Measurements from ENCODE around the gene HMGN1.

HMGN1 gene

GRCh38 chr21:39348040-39348354 is 891 bp downstream of the HMGN1 start:
- Histone ChIP-seq H3K9ac (ENCODE audit: low read depth, low read length, poor library complexity, severe bottlenecking) (peak overlapping the region; percentile 96), H2AFZ (ENCODE audit: low read length) (no peak overlapping the region), H3K36me3 (ENCODE audit: insufficient read depth, low read length) (peaks cover 34% of the 10 kb centered on the region), H3K4me1 (ENCODE audit: insufficient read depth, low read length, poor library complexity, severe bottlenecking) (peaks cover 39% of the 10 kb centered on the region), H3K9me2 (replicated peaks; ENCODE audit: low read depth, low read length) (no peaks in the 10 kb centered on the region), H3K9me3 (ENCODE audit: insufficient read depth, low read depth, low read length) (no peaks in the 10 kb centered on the region), H3F3A (ENCODE audit: low read depth) (0 out of 2 replicates have a peak, but pooled peaks cover 7% of the 10 kb centered on the region), H3K4me3 (ENCODE audit: low read length, poor library complexity, severe bottlenecking) (peak overlapping the region; percentile 98), H4K20me1 (ENCODE audit: insufficient read depth, low read length, poor library complexity, severe bottlenecking) (peaks cover 54% of the 10 kb centered on the region), H3K79me2 (ENCODE audit: insufficient read depth, low read length) (peaks cover 66% of the 10 kb centered on the region), H3K27me3 (ENCODE audit: insufficient read depth, low read length, poor library complexity, severe bottlenecking) (no peaks in the 10 kb centered on the region), H3K4me2 (ENCODE audit: low read depth, low read length, poor library complexity, severe bottlenecking) (peak overlapping the region; percentile 97)
- no peak for TF ChIP-seq EZH2phosphoT487 (IDR thresholded peaks at IDR 0.05; ENCODE audit: borderline replicate concordance)
- TF ChIP-seq, protein P1, sequence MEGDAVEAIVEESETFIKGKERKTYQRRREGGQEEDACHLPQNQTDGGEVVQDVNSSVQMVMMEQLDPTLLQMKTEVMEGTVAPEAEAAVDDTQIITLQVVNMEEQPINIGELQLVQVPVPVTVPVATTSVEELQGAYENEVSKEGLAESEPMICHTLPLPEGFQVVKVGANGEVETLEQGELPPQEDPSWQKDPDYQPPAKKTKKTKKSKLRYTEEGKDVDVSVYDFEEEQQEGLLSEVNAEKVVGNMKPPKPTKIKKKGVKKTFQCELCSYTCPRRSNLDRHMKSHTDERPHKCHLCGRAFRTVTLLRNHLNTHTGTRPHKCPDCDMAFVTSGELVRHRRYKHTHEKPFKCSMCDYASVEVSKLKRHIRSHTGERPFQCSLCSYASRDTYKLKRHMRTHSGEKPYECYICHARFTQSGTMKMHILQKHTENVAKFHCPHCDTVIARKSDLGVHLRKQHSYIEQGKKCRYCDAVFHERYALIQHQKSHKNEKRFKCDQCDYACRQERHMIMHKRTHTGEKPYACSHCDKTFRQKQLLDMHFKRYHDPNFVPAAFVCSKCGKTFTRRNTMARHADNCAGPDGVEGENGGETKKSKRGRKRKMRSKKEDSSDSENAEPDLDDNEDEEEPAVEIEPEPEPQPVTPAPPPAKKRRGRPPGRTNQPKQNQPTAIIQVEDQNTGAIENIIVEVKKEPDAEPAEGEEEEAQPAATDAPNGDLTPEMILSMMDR (conservative IDR thresholded peaks at IDR 0.05; ENCODE audit: low read length), result no peak

GRCh38 chr21:39347537-39347936 is 1.4 kb downstream of the HMGN1 start:
- H4K20me1 ChIP-seq (ENCODE audit: insufficient read depth, low read length, poor library complexity, severe bottlenecking), result peaks cover 55% of the 10 kb centered on the region
- H3F3A ChIP-seq (ENCODE audit: low read depth), result 0 out of 2 replicates have a peak, but pooled peaks cover 7% of the 10 kb centered on the region
- peaks cover 67% of the 10 kb centered on the region for H3K79me2 ChIP-seq (ENCODE audit: insufficient read depth, low read length)
- H2AFZ ChIP-seq (ENCODE audit: low read length), result no peak overlapping the region
- H3K4me1 ChIP-seq (ENCODE audit: insufficient read depth, low read length, poor library complexity, severe bottlenecking), result peaks cover 39% of the 10 kb centered on the region
- H3K9me3 ChIP-seq (ENCODE audit: insufficient read depth, low read depth, low read length), result no peaks in the 10 kb centered on the region
- TF ChIP-seq EZH2phosphoT487 (IDR thresholded peaks at IDR 0.05; ENCODE audit: borderline replicate concordance), result no peak
- TF ChIP-seq, protein P1 (conservative IDR thresholded peaks at IDR 0.05; ENCODE audit: low read length), result no peak
- peak overlapping the region; percentile 97 for H3K4me2 ChIP-seq (ENCODE audit: low read depth, low read length, poor library complexity, severe bottlenecking)
- peaks cover 35% of the 10 kb centered on the region for H3K36me3 ChIP-seq (ENCODE audit: insufficient read depth, low read length)
- H3K9me2 ChIP-seq (replicated peaks; ENCODE audit: low read depth, low read length), result no peaks in the 10 kb centered on the region
- peak overlapping the region; percentile 98 for H3K4me3 ChIP-seq (ENCODE audit: low read length, poor library complexity, severe bottlenecking)
- H3K27me3 ChIP-seq (ENCODE audit: insufficient read depth, low read length, poor library complexity, severe bottlenecking), result no peaks in the 10 kb centered on the region
- H3K9ac ChIP-seq (ENCODE audit: low read depth, low read length, poor library complexity, severe bottlenecking), result peak overlapping the region; percentile 96

- H3K9me2 ChIP-seq (replicated peaks; ENCODE audit: low read depth, low read length), result no peaks in the 10 kb centered on the region
- H3K27me3 ChIP-seq (ENCODE audit: insufficient read depth, low read length, poor library complexity, severe bottlenecking), result no peaks in the 10 kb centered on the region
- H3K79me2 ChIP-seq (ENCODE audit: insufficient read depth, low read length), result peaks cover 67% of the 10 kb centered on the region
- TF ChIP-seq, protein P1 (conservative IDR thresholded peaks at IDR 0.05; ENCODE audit: low read length), result no peak
- TF ChIP-seq EZH2phosphoT487 (IDR thresholded peaks at IDR 0.05; ENCODE audit: borderline replicate concordance), result no peak
- peak overlapping the region; percentile 97 for H3K4me2 ChIP-seq (ENCODE audit: low read depth, low read length, poor library complexity, severe bottlenecking)
- no peaks in the 10 kb centered on the region for H3K9me3 ChIP-seq (ENCODE audit: insufficient read depth, low read depth, low read length)
- peak overlapping the region; percentile 98 for H3K4me3 ChIP-seq (ENCODE audit: low read length, poor library complexity, severe bottlenecking)
- peaks cover 39% of the 10 kb centered on the region for H3K36me3 ChIP-seq (ENCODE audit: insufficient read depth, low read length)
- peaks cover 39% of the 10 kb centered on the region for H3K4me1 ChIP-seq (ENCODE audit: insufficient read depth, low read length, poor library complexity, severe bottlenecking)
- H3K9ac ChIP-seq (ENCODE audit: low read depth, low read length, poor library complexity, severe bottlenecking), result peak overlapping the region; percentile 96
- H2AFZ ChIP-seq (ENCODE audit: low read length), result no peak overlapping the region
- 0 out of 2 replicates have a peak, but pooled peaks cover 7% of the 10 kb centered on the region for H3F3A ChIP-seq (ENCODE audit: low read depth)
- peaks cover 55% of the 10 kb centered on the region for H4K20me1 ChIP-seq (ENCODE audit: insufficient read depth, low read length, poor library complexity, severe bottlenecking)
Observed at GRCh38 chr21:39346671-39347331, 2.1 kb downstream of the HMGN1 start.

Measured in Loucy (cell line).